HEK293T (cell line): ENCODE measurements around the gene DPEP2.
A peak's percentile ranks its signal among the peaks of the same experiment; 100 is the strongest.

Experiments used
- ARNT ChIP-seq: fragments of 450-650 bp; IDR thresholded peaks from 2 replicates; pipeline ENCODE4 v1.6.1; 2017; ENCODE audit warnings: mild to moderate bottlenecking
- BHLHE40 ChIP-seq: fragments of 450-650 bp; IDR thresholded peaks from 2 replicates; pipeline ENCODE4 v1.6.1; 2016; ENCODE audit warnings: mild to moderate bottlenecking, moderate library complexity, borderline replicate concordance
- CTBP1 ChIP-seq: fragments of 450-650 bp; IDR thresholded peaks from 2 replicates; pipeline ENCODE4 v1.6.1; 2016; ENCODE audit warnings: borderline replicate concordance
- ELF4 ChIP-seq: fragments of 450-650 bp; IDR thresholded peaks from 2 replicates; pipeline ENCODE4 v1.6.1; 2017; ENCODE audit warnings: antibody characterized with exemption
- FOXA1 ChIP-seq: fragments of 450-650 bp; IDR thresholded peaks from 2 replicates; pipeline ENCODE4 v1.6.1; 2016; ENCODE audit warnings: mild to moderate bottlenecking
- FOXK2 ChIP-seq: fragments of 450-650 bp; IDR thresholded peaks from 2 replicates; pipeline ENCODE4 v1.6.1; 2016; ENCODE audit warnings: mild to moderate bottlenecking
- FOXM1 ChIP-seq: fragments of 450-650 bp; IDR thresholded peaks from 2 replicates; pipeline ENCODE4 v1.6.1; 2017; ENCODE audit warnings: mild to moderate bottlenecking, borderline replicate concordance
- LEF1 ChIP-seq: fragments of 450-650 bp; IDR thresholded peaks from 2 replicates; pipeline ENCODE4 v1.6.1; 2017; ENCODE audit warnings: mild to moderate bottlenecking, borderline replicate concordance
- PKNOX1 ChIP-seq: fragments of 450-650 bp; IDR thresholded peaks from 2 replicates; pipeline ENCODE4 v1.6.1; 2016
- SP1 ChIP-seq: fragments of 450-650 bp; IDR thresholded peaks from 2 replicates; pipeline ENCODE4 v1.6.1; 2017
- SUZ12 ChIP-seq: fragments of 450-650 bp; IDR thresholded peaks from 2 replicates; pipeline ENCODE4 v1.6.1; 2016; ENCODE audit warnings: mild to moderate bottlenecking
- TARDBP ChIP-seq: fragments of 450-650 bp; IDR thresholded peaks from 2 replicates; pipeline ENCODE4 v1.6.1; 2016
- ZNF384 ChIP-seq: fragments of 450-650 bp; IDR thresholded peaks from 2 replicates; pipeline ENCODE4 v1.6.1; 2016

- no peak for TF ChIP-seq FOXK2
- no peak for TF ChIP-seq SP1
- no peak for TF ChIP-seq ELF4
- no peak for TF ChIP-seq CTBP1
- no peak for TF ChIP-seq BHLHE40
- TF ChIP-seq FOXM1 = no peak
- TF ChIP-seq ZNF384 = peak; percentile 62; the same call in 1 of the 2 replicates
- TF ChIP-seq TARDBP = no peak
- TF ChIP-seq LEF1 = no peak
- no peak for TF ChIP-seq FOXA1
- TF ChIP-seq PKNOX1 = no peak
- no peak for TF ChIP-seq ARNT
- TF ChIP-seq SUZ12 = no peak
These were observed 35.9 kb upstream of the DPEP2 start for GRCh38 chr16:68035227-68035626.
